Glomerular endothelial cell (primary cell): ENCODE measurements around the gene CYB5R4. TPM values are rescaled to one million over a fixed set of nuclear protein-coding genes. Genes with fewer than 3 reads are reported as not detected.
"Not testable (repeated sequence)": the region's sequence is repeated elsewhere in the genome, so short reads cannot be mapped to it uniquely, and the experiment has no call there.

Source experiments
- DNase-seq: peaks from one replicate; pipeline ENCODE4 v3.0.0-alpha.2; 2011; ENCODE audit warnings: low read depth, low spot score; ENCODE audit errors: extremely low read depth
- total RNA-seq: library from RNA; depleted of rRNA; stranded (reverse); fragments of >200 nt; gene quantifications from 2 replicates; pipeline ENCODE4 v1.2.3, GENCODE V29; 2015

The CYB5R4 gene
- total RNA-seq, 1 donor from 2014 or later = 12.0 TPM

- no peak for DNase-seq
These were observed 3.4 kb downstream of the CYB5R4 start for GRCh38 chr6:83862776-83863471.

GRCh38 chr6:83867043-83867442, 7.6 kb downstream of the CYB5R4 start:
- DNase-seq = no peak

- no peak for DNase-seq
These were observed 8.2 kb downstream of the CYB5R4 start for GRCh38 chr6:83867527-83868161.

GRCh38 chr6:83868639-83869038, 9.2 kb downstream of the CYB5R4 start:
- no peak for DNase-seq

- no peak for DNase-seq
These were observed 11.2 kb downstream of the CYB5R4 start for GRCh38 chr6:83870649-83871048.

GRCh38 chr6:83872386-83873118, 13.1 kb downstream of the CYB5R4 start:
- no peak for DNase-seq

GRCh38 chr6:83873869-83874268, 14.4 kb downstream of the CYB5R4 start:
- DNase-seq = no peak

- no peak for DNase-seq
These were observed 16.4 kb downstream of the CYB5R4 start for GRCh38 chr6:83875843-83876242.

GRCh38 chr6:83878902-83879644, 19.6 kb downstream of the CYB5R4 start:
- no peak for DNase-seq

- no peak for DNase-seq
These were observed 20.3 kb downstream of the CYB5R4 start for GRCh38 chr6:83879746-83880145.

- no peak for DNase-seq
These were observed 23.8 kb downstream of the CYB5R4 start for GRCh38 chr6:83883240-83883639.

GRCh38 chr6:83884523-83884922, 25.0 kb downstream of the CYB5R4 start:
- peak; percentile 45 for DNase-seq

- DNase-seq = no peak
These were observed 26.5 kb downstream of the CYB5R4 start for GRCh38 chr6:83885984-83886383.

- no peak for DNase-seq
These were observed 30.1 kb downstream of the CYB5R4 start for GRCh38 chr6:83889621-83890020.

GRCh38 chr6:83890520-83890919, 31.0 kb downstream of the CYB5R4 start:
- DNase-seq = no peak

- no peak for DNase-seq
These were observed 32.1 kb downstream of the CYB5R4 start for GRCh38 chr6:83891586-83891985.

GRCh38 chr6:83893024-83893423, 33.5 kb downstream of the CYB5R4 start:
- no peak for DNase-seq

- not testable (repeated sequence) for DNase-seq
These were observed 37.6 kb downstream of the CYB5R4 start for GRCh38 chr6:83897094-83897493.

GRCh38 chr6:83901624-83902023, 42.1 kb downstream of the CYB5R4 start:
- no peak for DNase-seq

- DNase-seq = no peak
These were observed 44.9 kb downstream of the CYB5R4 start for GRCh38 chr6:83904395-83904794.

- no peak for DNase-seq
These were observed 46.2 kb downstream of the CYB5R4 start for GRCh38 chr6:83905648-83906047.
